ENCODE results near the gene ALX4.

Gene ALX4

DNA sequence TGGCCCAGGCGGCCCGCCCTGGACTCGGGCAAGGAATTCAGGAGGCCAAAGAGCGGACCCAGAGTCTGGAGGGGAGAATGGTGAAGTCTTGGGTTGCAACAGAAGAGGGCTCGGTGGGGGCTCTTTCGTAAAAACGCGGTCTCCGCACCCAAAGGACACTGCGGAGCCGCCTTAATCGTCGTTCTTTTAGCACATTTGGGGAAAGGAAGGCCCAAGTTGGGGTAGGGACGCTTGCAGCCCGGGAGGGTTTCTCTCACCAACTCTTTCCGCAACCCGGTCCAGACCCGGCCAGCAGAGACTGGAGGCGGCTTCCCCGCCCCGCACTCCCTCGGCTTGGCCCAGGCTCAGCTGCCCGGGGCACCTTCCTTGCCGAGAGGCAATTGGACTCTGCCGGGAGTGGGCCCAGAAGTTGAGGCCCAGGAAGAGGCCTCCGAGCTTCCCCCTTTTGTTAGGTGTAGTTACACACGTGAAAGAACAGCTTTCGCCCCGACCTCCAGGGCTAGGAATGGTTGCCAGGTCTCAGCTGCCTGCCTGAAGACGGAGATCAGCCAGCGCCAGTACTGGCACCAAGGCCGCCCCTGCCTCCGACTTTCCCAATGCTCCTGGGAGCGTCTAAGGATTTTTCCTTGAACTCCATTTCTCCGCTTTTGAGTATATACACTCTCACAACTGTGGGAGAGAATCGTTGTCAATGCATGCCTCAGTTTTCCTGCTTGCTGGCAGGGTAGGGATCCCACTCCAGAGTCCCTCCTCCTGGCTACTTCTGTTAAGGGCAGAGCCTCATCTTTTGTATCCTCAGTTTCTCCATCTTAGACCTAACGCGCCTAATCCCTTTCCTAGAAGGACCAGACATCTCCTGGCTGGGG is 3.7 kb downstream of the ALX4 start:
- H3K9me3 ChIP-seq, result no peaks in the 10 kb centered on the region
- H3K4me3 ChIP-seq, result peak overlapping the region; percentile 28
- H3K4me1 ChIP-seq, result no peaks in the 10 kb centered on the region; the same call in 1 of the 2 replicates
- in situ Hi-C loops (cut with MboI; ENCODE audit: low sequenced_read_pairs), result no loop called here
- no peaks in the 10 kb centered on the region for H3K36me3 ChIP-seq (replicated peaks)
- DNase-seq (ENCODE audit: low spot score in 2 of 2), result no peak
- peaks cover 46% of the 10 kb centered on the region for H3K27me3 ChIP-seq (ENCODE audit: low read depth)

GRCh38 chr11:44305470-44306051 is 4.4 kb downstream of the ALX4 start:
- no peaks in the 10 kb centered on the region for H3K9me3 ChIP-seq
- in situ Hi-C loops (cut with MboI; ENCODE audit: low sequenced_read_pairs), result no loop called here
- no peaks in the 10 kb centered on the region for H3K36me3 ChIP-seq (replicated peaks)
- peak overlapping the region; percentile 28 for H3K4me3 ChIP-seq
- peak in 1 of 2 experiments; percentile 35 for DNase-seq (ENCODE audit: low spot score in 2 of 2)
- H3K4me1 ChIP-seq, result no peaks in the 10 kb centered on the region; the same call in 1 of the 2 replicates
- peaks cover 41% of the 10 kb centered on the region for H3K27me3 ChIP-seq (ENCODE audit: low read depth)

DNA sequence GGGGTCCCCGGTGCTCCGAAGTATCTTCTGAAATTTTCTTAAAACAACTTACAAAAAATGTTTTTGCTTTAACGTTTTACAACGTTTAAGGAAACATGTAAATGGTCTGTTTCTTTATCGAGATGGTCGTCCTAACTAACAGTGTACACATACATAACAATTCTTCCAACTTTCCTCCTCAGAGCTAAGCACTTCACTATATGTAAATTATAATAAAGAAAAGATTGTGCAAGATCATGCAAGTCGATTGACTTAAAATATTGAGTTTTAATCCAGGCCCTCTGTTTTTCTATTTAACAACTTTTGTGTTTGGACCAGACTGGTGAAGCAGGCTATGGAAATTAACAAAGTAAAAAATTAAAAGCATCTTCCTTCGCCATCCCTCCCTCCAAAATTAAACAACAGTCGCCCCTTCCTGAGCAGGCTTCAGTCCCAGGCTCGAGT is 4.9 kb downstream of the ALX4 start:
- no peak overlapping the region for H3K4me3 ChIP-seq
- no peaks in the 10 kb centered on the region; the same call in 1 of the 2 replicates for H3K4me1 ChIP-seq
- no peak for DNase-seq (ENCODE audit: low spot score in 2 of 2)
- no peaks in the 10 kb centered on the region for H3K36me3 ChIP-seq (replicated peaks)
- H3K9me3 ChIP-seq, result no peaks in the 10 kb centered on the region
- peaks cover 39% of the 10 kb centered on the region for H3K27me3 ChIP-seq (ENCODE audit: low read depth)
- in situ Hi-C loops (cut with MboI; ENCODE audit: low sequenced_read_pairs), result no loop called here

- Histone ChIP-seq H3K4me1 (no peaks in the 10 kb centered on the region; the same call in 1 of the 2 replicates), H3K9me3 (no peaks in the 10 kb centered on the region), H3K36me3 (replicated peaks) (no peaks in the 10 kb centered on the region), H3K27me3 (ENCODE audit: low read depth) (peaks cover 32% of the 10 kb centered on the region), H3K4me3 (no peak overlapping the region)
- in situ Hi-C loops (cut with MboI; ENCODE audit: low sequenced_read_pairs), result no loop called here
- no peak for DNase-seq (ENCODE audit: low spot score in 2 of 2)
Measured at GRCh38 chr11:44304091-44305025, 5.6 kb downstream of the ALX4 start.

DNA sequence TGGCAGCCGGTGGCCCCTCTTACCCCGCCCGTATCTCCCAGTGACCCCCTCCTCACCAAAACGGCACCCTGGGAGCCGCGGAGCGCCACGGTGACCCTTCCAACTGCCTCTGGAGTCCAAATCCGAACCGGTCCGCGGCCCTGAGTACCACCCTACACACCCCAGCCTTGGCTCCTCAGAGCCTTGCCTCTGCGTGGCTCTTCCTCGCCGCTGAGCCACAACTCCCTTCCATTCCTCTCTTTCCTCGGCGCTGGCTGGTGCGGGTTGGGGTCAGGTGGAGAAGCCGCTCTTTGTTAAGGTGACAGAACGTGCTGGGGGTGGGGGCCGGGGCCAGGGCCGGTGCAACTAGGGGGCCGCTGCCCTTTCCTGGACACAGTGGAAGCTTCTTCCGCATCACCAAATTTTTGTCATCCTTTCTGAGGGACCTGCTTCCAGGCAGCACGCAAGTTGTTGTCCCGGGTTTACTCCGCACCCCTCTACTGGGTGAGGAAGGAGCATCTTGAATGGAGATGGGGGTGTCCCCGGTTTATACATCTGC is 6.5 kb downstream of the ALX4 start:
- no peak for DNase-seq (ENCODE audit: low spot score in 2 of 2)
- Histone ChIP-seq H3K9me3 (no peaks in the 10 kb centered on the region), H3K4me3 (no peak overlapping the region), H3K36me3 (replicated peaks) (no peaks in the 10 kb centered on the region), H3K4me1 (no peaks in the 10 kb centered on the region; the same call in 1 of the 2 replicates), H3K27me3 (ENCODE audit: low read depth) (peaks cover 31% of the 10 kb centered on the region)
- in situ Hi-C loops (cut with MboI; ENCODE audit: low sequenced_read_pairs), result no loop called here

GRCh38 chr11:44301564-44302271 is 8.2 kb downstream of the ALX4 start:
- in situ Hi-C loops (cut with MboI; ENCODE audit: low sequenced_read_pairs), result no loop called here
- H3K4me3 ChIP-seq, result no peak overlapping the region
- H3K4me1 ChIP-seq, result no peaks in the 10 kb centered on the region; the same call in 1 of the 2 replicates
- no peak for DNase-seq (ENCODE audit: low spot score in 2 of 2)
- peaks cover 31% of the 10 kb centered on the region for H3K27me3 ChIP-seq (ENCODE audit: low read depth)
- H3K36me3 ChIP-seq (replicated peaks), result no peaks in the 10 kb centered on the region
- no peaks in the 10 kb centered on the region for H3K9me3 ChIP-seq

GRCh38 chr11:44300844-44301563 is 8.9 kb downstream of the ALX4 start:
- in situ Hi-C loops (cut with MboI; ENCODE audit: low sequenced_read_pairs), result no loop called here
- H3K4me3 ChIP-seq, result no peak overlapping the region
- no peaks in the 10 kb centered on the region for H3K4me1 ChIP-seq
- no peaks in the 10 kb centered on the region for H3K9me3 ChIP-seq
- H3K36me3 ChIP-seq (replicated peaks), result no peaks in the 10 kb centered on the region
- H3K27me3 ChIP-seq (ENCODE audit: low read depth), result peaks cover 25% of the 10 kb centered on the region
- no peak for DNase-seq (ENCODE audit: low spot score in 2 of 2)

- Histone ChIP-seq H3K36me3 (replicated peaks) (no peaks in the 10 kb centered on the region), H3K4me3 (no peak overlapping the region), H3K4me1 (no peaks in the 10 kb centered on the region), H3K27me3 (ENCODE audit: low read depth) (peaks cover 4% of the 10 kb centered on the region; the same call in 1 of the 2 replicates), H3K9me3 (no peaks in the 10 kb centered on the region)
- in situ Hi-C loops (cut with MboI; ENCODE audit: low sequenced_read_pairs), result no loop called here
- DNase-seq (ENCODE audit: low spot score in 2 of 2), result no peak
Measured at GRCh38 chr11:44298862-44299261, 11.1 kb downstream of the ALX4 start.

GRCh38 chr11:44290208-44290607 is 19.7 kb downstream of the ALX4 start:
- no peaks in the 10 kb centered on the region for H3K4me1 ChIP-seq
- no peak for DNase-seq (ENCODE audit: low spot score in 2 of 2)
- H3K9me3 ChIP-seq, result no peaks in the 10 kb centered on the region
- H3K27me3 ChIP-seq (ENCODE audit: low read depth), result no peaks in the 10 kb centered on the region
- no peaks in the 10 kb centered on the region for H3K36me3 ChIP-seq (replicated peaks)
- H3K4me3 ChIP-seq, result no peak overlapping the region
- in situ Hi-C loops (cut with MboI; ENCODE audit: low sequenced_read_pairs), result no loop called here

GRCh38 chr11:44288133-44288526 is 21.8 kb downstream of the ALX4 start:
- Histone ChIP-seq H3K9me3 (no peaks in the 10 kb centered on the region), H3K4me3 (no peak overlapping the region), H3K27me3 (ENCODE audit: low read depth) (no peaks in the 10 kb centered on the region), H3K4me1 (no peaks in the 10 kb centered on the region), H3K36me3 (replicated peaks) (no peaks in the 10 kb centered on the region)
- in situ Hi-C loops (cut with MboI; ENCODE audit: low sequenced_read_pairs), result loop anchor here (5.0 kb wide), 1 partner anchor 249 kb away; no protein-coding TSS in a partner anchor
- no peak for DNase-seq (ENCODE audit: low spot score in 2 of 2)

- no peaks in the 10 kb centered on the region for H3K36me3 ChIP-seq (replicated peaks)
- no peaks in the 10 kb centered on the region for H3K9me3 ChIP-seq
- H3K27me3 ChIP-seq (ENCODE audit: low read depth), result no peaks in the 10 kb centered on the region
- H3K4me3 ChIP-seq, result no peak overlapping the region
- H3K4me1 ChIP-seq, result no peaks in the 10 kb centered on the region
- DNase-seq (ENCODE audit: low spot score in 2 of 2), result no peak
- in situ Hi-C loops (cut with MboI; ENCODE audit: low sequenced_read_pairs), result loop anchor here (5.0 kb wide), 1 partner anchor 250 kb away; no protein-coding TSS in a partner anchor
Measured at GRCh38 chr11:44286911-44287310, 23.0 kb downstream of the ALX4 start.

DNA sequence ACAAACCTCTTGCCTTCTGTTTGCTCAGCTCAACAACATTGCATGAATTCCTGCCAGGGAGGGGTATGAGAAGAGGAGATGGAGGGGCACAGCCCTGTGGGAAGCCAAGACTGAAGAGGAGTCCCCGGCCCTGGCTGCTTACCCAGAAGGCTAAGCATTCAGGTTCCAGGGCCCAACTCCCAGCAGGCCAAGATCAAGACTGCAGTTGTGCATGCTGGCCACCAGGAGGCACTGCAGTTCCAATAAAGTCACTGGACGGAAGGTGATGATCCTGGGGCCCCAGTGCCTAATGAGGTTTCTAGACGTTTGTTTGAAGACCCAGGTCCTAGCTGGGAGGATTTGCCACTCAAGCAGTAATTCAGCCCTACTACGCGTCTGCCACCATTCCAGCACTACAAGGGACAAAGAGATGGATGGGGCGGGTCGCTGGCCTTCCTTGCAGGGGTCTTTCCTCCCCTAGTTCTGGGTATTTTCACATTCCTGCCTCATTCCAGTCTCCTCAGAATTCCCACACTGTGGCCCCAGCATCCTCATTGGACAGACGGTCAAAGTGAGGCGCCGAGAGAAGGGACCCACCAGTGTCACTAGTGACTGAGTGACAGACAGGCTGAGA is 23.6 kb downstream of the ALX4 start:
- H3K9me3 ChIP-seq, result no peaks in the 10 kb centered on the region
- H3K36me3 ChIP-seq (replicated peaks), result no peaks in the 10 kb centered on the region
- H3K4me3 ChIP-seq, result no peak overlapping the region
- no peaks in the 10 kb centered on the region for H3K27me3 ChIP-seq (ENCODE audit: low read depth)
- in situ Hi-C loops (cut with MboI; ENCODE audit: low sequenced_read_pairs), result loop anchor here (5.0 kb wide), 1 partner anchor 251 kb away; no protein-coding TSS in a partner anchor
- DNase-seq (ENCODE audit: low spot score in 2 of 2), result peak; percentile 34 to 78
- H3K4me1 ChIP-seq, result no peaks in the 10 kb centered on the region
